Body of pancreas (tissue), 4 donors: ENCODE measurements around the gene GAPT. TPM values are rescaled to one million over a fixed set of nuclear protein-coding genes. Genes with fewer than 3 reads are reported as not detected.

Experiments
- ATAC-seq: fragments of 150-250 bp; one replicate; pipeline ENCODE4 v1.9.1; 2016
- DNase-seq, 4 donors: peaks; one replicate each; pipeline ENCODE4 v3.0.0-alpha.2; 2019
- H3K27ac ChIP-seq, 4 donors: fragments of 200-600 bp; sonication (generic); 1 replicate in 3 of 4; 2 replicates in 1 of 4; pipeline versions ENCODE4 v1.5.1 to v1.6.1; 2016 to 2019; ENCODE audit warnings: mild to moderate bottlenecking in 1 of 4, mixed read lengths in 1 of 4, moderate library complexity in 1 of 4
- H3K27me3 ChIP-seq, 2 donors: fragments of 200-600 bp; sonication (generic); one replicate each; pipeline ENCODE4 v1.6.0; 2016; ENCODE audit warnings: mild to moderate bottlenecking in 1 of 2
- H3K36me3 ChIP-seq, 2 donors: fragments of 200-600 bp; sonication (generic); replicated peaks in 1 of 2; 2 replicates each; pipeline ENCODE4 v1.5.1; 2016; ENCODE audit warnings: low read depth in 2 of 2; ENCODE audit not compliant: insufficient read depth in 1 of 2
- H3K4me1 ChIP-seq: fragments of 200-600 bp; sonication (generic); one replicate; pipeline ENCODE4 v1.6.0; 2016
- H3K4me3 ChIP-seq, 2 donors: fragments of 200-600 bp; sonication (generic); 1 replicate in 1 of 2; 2 replicates in 1 of 2; pipeline ENCODE4 v1.5.1; 2016 to 2019
- H3K9me3 ChIP-seq, 3 donors: fragments of 200-600 bp; sonication (generic); 1 replicate in 2 of 3; 2 replicates in 1 of 3; pipeline ENCODE4 v1.5.1; 2016
- POLR2A ChIP-seq, 3 donors: fragments of 450-650 bp; IDR thresholded peaks; one replicate each; pipeline ENCODE4 v1.6.1; 2016; ENCODE audit warnings: antibody characterized with exemption in 3 of 3, mild to moderate bottlenecking in 2 of 3
- WGBS, 2 donors: methylation state at CpG; one replicate each; pipeline ENCODE4 v1.1.5; 2017; 5-methylcytosine and 5-hydroxymethylcytosine counted together
- intact Hi-C: fragments of 100-400 bp; cut with DNase I; formaldehyde crosslinking; loops from one replicate; pipeline ENCODE4 v1.15.1; 2023
- total RNA-seq, 2 donors: library from RNA; depleted of rRNA; stranded (reverse); fragments of >200 nt; gene quantifications; one replicate each; pipeline ENCODE4 v1.1.0, GENCODE V29; 2016
- TF ChIP-seq, protein P1 (sequence below), 7 experiments: fragments of 450-650 bp in 4 of 7; fragments of 200-600 bp in 3 of 7; sonication (generic) in 3 of 7; IDR thresholded peaks; one replicate each; pipeline ENCODE4 v1.5.1; 2016 to 2019; ENCODE audit warnings: antibody characterized with exemption in 7 of 7

The GAPT gene
- total RNA-seq, 2 donors from 2014 or later = 1.3 TPM; not detected in 1

DNA sequence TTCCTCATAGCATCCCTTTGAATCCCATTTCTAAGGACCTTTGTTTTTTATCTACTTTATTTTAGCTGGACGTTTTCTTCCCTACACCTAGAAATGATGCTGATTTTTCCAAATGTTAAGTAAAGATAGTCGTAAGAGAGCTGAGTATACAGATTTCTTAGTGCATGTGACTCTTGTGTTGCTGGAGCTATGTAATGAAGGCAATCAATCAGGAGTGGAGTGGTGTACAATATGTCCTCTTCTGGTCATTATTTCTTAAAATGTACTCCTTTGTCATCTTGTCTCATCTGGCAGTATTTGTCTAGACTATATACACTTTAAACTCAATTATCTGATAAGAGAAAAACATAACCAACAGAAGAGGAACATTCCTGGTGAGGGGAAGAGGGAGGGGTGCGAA, 13.5 kb downstream of the GAPT start:
- no peak for DNase-seq
- no peak for TF ChIP-seq POLR2A (IDR thresholded peaks at IDR 0.05)
- TF ChIP-seq, protein P1, sequence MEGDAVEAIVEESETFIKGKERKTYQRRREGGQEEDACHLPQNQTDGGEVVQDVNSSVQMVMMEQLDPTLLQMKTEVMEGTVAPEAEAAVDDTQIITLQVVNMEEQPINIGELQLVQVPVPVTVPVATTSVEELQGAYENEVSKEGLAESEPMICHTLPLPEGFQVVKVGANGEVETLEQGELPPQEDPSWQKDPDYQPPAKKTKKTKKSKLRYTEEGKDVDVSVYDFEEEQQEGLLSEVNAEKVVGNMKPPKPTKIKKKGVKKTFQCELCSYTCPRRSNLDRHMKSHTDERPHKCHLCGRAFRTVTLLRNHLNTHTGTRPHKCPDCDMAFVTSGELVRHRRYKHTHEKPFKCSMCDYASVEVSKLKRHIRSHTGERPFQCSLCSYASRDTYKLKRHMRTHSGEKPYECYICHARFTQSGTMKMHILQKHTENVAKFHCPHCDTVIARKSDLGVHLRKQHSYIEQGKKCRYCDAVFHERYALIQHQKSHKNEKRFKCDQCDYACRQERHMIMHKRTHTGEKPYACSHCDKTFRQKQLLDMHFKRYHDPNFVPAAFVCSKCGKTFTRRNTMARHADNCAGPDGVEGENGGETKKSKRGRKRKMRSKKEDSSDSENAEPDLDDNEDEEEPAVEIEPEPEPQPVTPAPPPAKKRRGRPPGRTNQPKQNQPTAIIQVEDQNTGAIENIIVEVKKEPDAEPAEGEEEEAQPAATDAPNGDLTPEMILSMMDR (IDR thresholded peaks at IDR 0.05) = no peak
- 62 to 67% methylated on average over 3 of the region's 3 CpGs for WGBS, 2 donors
- Histone ChIP-seq H3K9me3 (no peaks in the 10 kb centered on the region), H3K27ac (no peak overlapping the region), H3K36me3 (no peaks in the 10 kb centered on the region), H3K4me3 (no peak overlapping the region), H3K4me1 (no peaks in the 10 kb centered on the region), H3K27me3 (no peaks in the 10 kb centered on the region)
- intact Hi-C loops = no loop called here
- ATAC-seq = no peak

DNA sequence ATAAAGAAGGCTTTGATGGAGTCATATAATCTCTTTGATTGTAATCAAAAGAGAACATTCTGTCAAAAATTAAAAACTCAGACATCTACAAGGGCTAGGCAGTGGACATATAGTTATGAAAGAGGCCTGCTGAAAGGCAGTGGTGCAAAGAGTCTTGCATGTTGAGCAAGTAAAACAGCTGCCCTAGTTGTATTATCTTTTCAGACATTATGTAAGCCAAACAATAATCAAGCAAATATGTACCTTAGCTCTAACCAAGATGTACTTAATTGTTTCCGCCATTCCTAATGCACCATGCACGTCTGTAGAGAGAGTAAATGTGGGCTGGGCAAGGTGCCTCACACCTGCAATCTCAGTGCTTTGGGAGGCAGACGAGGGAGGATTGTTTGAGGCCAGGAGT, 14.3 kb downstream of the GAPT start:
- Histone ChIP-seq H3K27me3 (no peaks in the 10 kb centered on the region), H3K4me3 (no peak overlapping the region), H3K4me1 (no peaks in the 10 kb centered on the region), H3K27ac (no peak overlapping the region), H3K36me3 (no peaks in the 10 kb centered on the region), H3K9me3 (no peaks in the 10 kb centered on the region)
- 36 to 51% methylated on average over 3 of the region's 3 CpGs for WGBS, 2 donors
- TF ChIP-seq, protein P1 (IDR thresholded peaks at IDR 0.05) = no peak
- TF ChIP-seq POLR2A (IDR thresholded peaks at IDR 0.05) = no peak
- ATAC-seq (no peak), DNase-seq (no peak)
- intact Hi-C loops = no loop called here

DNA sequence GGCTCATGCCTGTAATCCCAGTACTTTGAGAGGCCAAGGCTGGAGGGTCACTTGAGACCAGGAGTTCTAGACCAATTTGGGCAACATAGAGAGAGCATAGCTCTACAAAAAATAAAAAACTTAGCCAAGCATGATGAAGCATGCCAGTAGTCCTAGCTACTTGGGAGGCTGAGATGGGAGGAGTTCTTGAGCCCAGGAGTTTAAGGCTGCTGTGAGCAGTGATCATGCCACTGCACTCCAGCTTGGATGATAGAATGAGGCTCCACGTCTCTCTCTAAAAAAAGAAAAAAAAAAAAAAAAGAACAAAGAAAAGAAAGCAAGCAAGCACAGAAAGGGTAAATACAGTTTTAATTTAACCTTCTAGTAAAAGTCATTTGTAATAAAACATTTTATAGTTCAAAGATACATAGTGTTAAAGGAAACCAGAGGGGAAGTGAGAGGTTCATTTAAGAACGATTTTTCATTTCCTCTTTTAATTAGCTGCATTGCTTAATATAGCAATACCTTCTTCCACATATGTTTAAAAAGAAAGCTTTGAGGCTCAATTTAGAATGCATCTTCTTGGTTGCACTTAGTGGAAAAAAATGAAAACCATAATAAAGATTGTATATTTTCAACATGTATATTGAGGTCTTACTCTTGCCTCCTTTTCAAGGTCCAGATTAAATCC, 14.9 kb downstream of the GAPT start:
- 68 to 79% methylated on average over 2 of the region's 2 CpGs for WGBS, 2 donors
- Histone ChIP-seq H3K4me1 (no peaks in the 10 kb centered on the region), H3K9me3 (no peaks in the 10 kb centered on the region), H3K27me3 (no peaks in the 10 kb centered on the region), H3K36me3 (no peaks in the 10 kb centered on the region), H3K27ac (no peak overlapping the region), H3K4me3 (no peak overlapping the region)
- intact Hi-C loops = no loop called here
- TF ChIP-seq, protein P1 (IDR thresholded peaks at IDR 0.05) = no peak
- TF ChIP-seq POLR2A (IDR thresholded peaks at IDR 0.05) = no peak
- ATAC-seq (no peak), DNase-seq (no peak)

DNA sequence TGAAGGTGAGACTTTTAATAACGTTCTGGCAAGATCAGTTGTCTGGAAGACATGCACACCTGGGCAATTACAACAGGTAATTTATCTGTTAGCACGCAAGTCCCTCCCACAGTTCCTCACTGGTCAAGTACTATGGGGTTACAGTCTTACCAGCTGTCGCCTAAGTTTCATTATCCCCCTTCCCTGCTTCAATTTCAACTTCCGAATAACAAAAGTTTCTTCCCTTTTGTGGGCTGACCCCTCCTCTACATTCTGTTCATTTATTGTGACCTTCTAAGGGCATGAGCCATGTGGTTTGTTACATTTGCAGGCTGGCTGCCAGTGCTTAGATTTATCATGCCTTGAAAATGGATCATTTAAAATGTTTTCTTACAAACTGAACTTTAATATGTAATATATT, 16.5 kb downstream of the GAPT start:
- ATAC-seq = no peak

More for the DNA sequence above, 16.5 kb downstream of the GAPT start:
- Histone ChIP-seq H3K4me1 (no peaks in the 10 kb centered on the region), H3K27ac (no peak overlapping the region), H3K36me3 (no peaks in the 10 kb centered on the region), H3K27me3 (no peaks in the 10 kb centered on the region), H3K9me3 (no peaks in the 10 kb centered on the region), H3K4me3 (no peak overlapping the region)
- DNase-seq = no peak
- TF ChIP-seq, protein P1 (IDR thresholded peaks at IDR 0.05) = no peak
- TF ChIP-seq POLR2A (IDR thresholded peaks at IDR 0.05) = no peak
- WGBS, 2 donors = 69 to 76% methylated on average over 4 of the region's 4 CpGs
- intact Hi-C loops = no loop called here
